Naive thymus-derived CD4-positive, alpha-beta T cell (primary cell): ENCODE data around the gene SCD5. TPM values are rescaled to one million over a fixed set of nuclear protein-coding genes. Genes with fewer than 3 reads are reported as not detected.

Experiments
- ATAC-seq: fragments of 150-1000 bp; cut with Tn5 transposase; 2 replicates; pipeline ENCODE4 v1.10.0; 2021; ENCODE audit warnings: mild to moderate bottlenecking, moderate library complexity
- CTCF ChIA-PET: fragments of 350-600 bp; sonication (Branson Sonifier 250); formaldehyde crosslinking; loops from one replicate; lab custom pipeline; 2021; ENCODE audit warnings: antibody characterized with exemption; lab: Charles Lee
- POLR2A ChIA-PET: fragments of 350-600 bp; sonication (Branson Sonifier 250); formaldehyde crosslinking; loops from one replicate; lab custom pipeline; 2021; ENCODE audit warnings: antibody characterized with exemption, inconsistent platforms; lab: Charles Lee
- DNase-seq, 9 donors: peaks; one replicate each; pipeline versions ENCODE4 v3.0.0 to v3.0.0-alpha.2; 2020 to 2022; ENCODE audit warnings: mixed read lengths in 1 of 9
- H3K27ac ChIP-seq: one replicate; pipeline ENCODE4 v1.7.0; 2013; ENCODE audit warnings: mild to moderate bottlenecking, low read depth, low read length, moderate library complexity
- H3K27me3 ChIP-seq, 2 donors: one replicate each; pipeline ENCODE4 v1.7.0; 2013; ENCODE audit warnings: low read length in 2 of 2, mild to moderate bottlenecking in 2 of 2, moderate library complexity in 2 of 2; ENCODE audit not compliant: control insufficient read depth in 2 of 2, insufficient read depth in 2 of 2
- H3K36me3 ChIP-seq, 3 experiments: 1 replicate in 2 of 3; 2 replicates in 1 of 3; pipeline ENCODE4 v1.7.0; 2013; ENCODE audit warnings: low read length in 3 of 3, mild to moderate bottlenecking in 3 of 3, moderate library complexity in 1 of 3; ENCODE audit not compliant: insufficient read depth in 3 of 3, control insufficient read depth in 2 of 3
- H3K4me1 ChIP-seq, 2 donors: one replicate each; pipeline ENCODE4 v1.7.0; 2013; ENCODE audit warnings: low read length in 2 of 2, mild to moderate bottlenecking in 2 of 2, moderate library complexity in 1 of 2; ENCODE audit not compliant: control insufficient read depth in 2 of 2, insufficient read depth in 2 of 2
- H3K4me3 ChIP-seq: 2 replicates; pipeline ENCODE4 v1.7.0; 2013; ENCODE audit warnings: mild to moderate bottlenecking, low read length
- H3K9me3 ChIP-seq, 3 experiments: 1 replicate in 2 of 3; 2 replicates in 1 of 3; pipeline ENCODE4 v1.7.0; 2013; ENCODE audit warnings: low read length in 3 of 3; ENCODE audit not compliant: control insufficient read depth in 2 of 3
- H3K27ac Mint-ChIP-seq, 9 donors: one replicate each; pipeline ENCODE4 v1.8.0; 2020 to 2022; ENCODE audit warnings: mixed read lengths in 9 of 9, mild to moderate bottlenecking in 8 of 9, moderate library complexity in 5 of 9, inconsistent platforms in 2 of 9
- H3K27me3 Mint-ChIP-seq, 5 donors: one replicate each; pipeline ENCODE4 v1.8.0; 2021 to 2022; ENCODE audit warnings: mixed read lengths in 5 of 5, mild to moderate bottlenecking in 1 of 5
- H3K36me3 Mint-ChIP-seq, 5 donors: one replicate each; pipeline ENCODE4 v1.8.0; 2020 to 2022; ENCODE audit warnings: mixed read lengths in 5 of 5, mild to moderate bottlenecking in 3 of 5, inconsistent platforms in 1 of 5
- H3K4me1 Mint-ChIP-seq, 7 donors: one replicate each; pipeline ENCODE4 v1.8.0; 2020 to 2022; ENCODE audit warnings: mixed read lengths in 7 of 7, mild to moderate bottlenecking in 3 of 7, inconsistent platforms in 1 of 7
- H3K4me3 Mint-ChIP-seq, 10 donors: one replicate each; pipeline ENCODE4 v1.8.0; 2020 to 2022; ENCODE audit warnings: mild to moderate bottlenecking in 10 of 10, mixed read lengths in 10 of 10, moderate library complexity in 6 of 10, inconsistent platforms in 2 of 10
- H3K9me3 Mint-ChIP-seq, 11 donors: one replicate each; pipeline ENCODE4 v1.8.0; 2020 to 2022; ENCODE audit warnings: mixed read lengths in 11 of 11, mild to moderate bottlenecking in 4 of 11, inconsistent platforms in 1 of 11, moderate library complexity in 1 of 11
- intact Hi-C, 2 donors: fragments of 100-400 bp; cut with micrococcal nuclease; formaldehyde crosslinking; loops; one replicate each; pipeline ENCODE4 v1.15.1; 2023
- polyA plus RNA-seq, 2 donors: library from polyadenylated mRNA; unstranded; fragments of 300-500 nt; fragmentation: Illumina TruSeq; gene quantifications; one replicate each; pipeline ENCODE4 v1.2.3, GENCODE V29; 2021
- total RNA-seq, 6 experiments: library from RNA in 5 of 6; stranded (reverse) in 5 of 6; gene quantifications; 1 replicate in 5 of 6; 2 replicates in 1 of 6; pipeline ENCODE4 v1.2.3 and lab custom pipeline; 2021 to 2026

SCD5 gene
- total and polyA plus RNA-seq, 7 experiments from 2014 or later = 0.13 to 1.5 (median 0.44) TPM; not detected in 4

DNA sequence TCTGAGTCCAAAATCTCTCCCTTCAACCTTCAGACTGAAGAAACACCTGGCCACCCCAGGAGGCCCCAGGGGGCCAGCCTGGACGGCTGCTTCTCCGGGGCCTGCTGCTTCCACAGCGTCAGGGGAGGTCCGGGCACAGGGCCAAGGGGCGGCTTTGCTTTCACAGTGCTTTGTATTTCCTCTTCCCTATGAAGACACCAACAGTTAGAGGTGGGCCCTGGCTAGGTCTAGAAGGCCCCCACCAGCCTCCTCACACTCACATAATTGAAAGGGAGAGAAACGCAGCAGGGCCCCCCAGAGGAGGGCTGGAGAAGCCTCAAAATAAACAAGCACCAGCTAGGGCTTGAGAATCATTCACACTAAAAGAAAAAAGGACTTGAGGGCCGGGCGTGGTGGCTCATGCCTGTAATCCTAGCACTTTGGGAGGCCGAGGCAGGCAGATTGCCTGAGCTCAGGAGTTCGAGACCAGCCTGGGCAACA, 17.8 kb downstream of the SCD5 start:
- Histone ChIP-seq H3K36me3 (no peaks in the 10 kb centered on the region), H3K9me3 (no peaks in the 10 kb centered on the region), H3K4me3 (no peak overlapping the region), H3K27ac (no peak overlapping the region), H3K27me3 (no peaks in the 10 kb centered on the region), H3K4me1 (no peaks in the 10 kb centered on the region)
- Mint-ChIP-seq H3K4me1 (no peaks in the 10 kb centered on the region), H3K4me3 (no peak overlapping the region), H3K27ac (no peak overlapping the region), H3K36me3 (no peaks in the 10 kb centered on the region), H3K9me3 (no peaks in the 10 kb centered on the region), H3K27me3 (peaks cover 0 to 18% (median 6%) of the 10 kb centered on the region in 5 donors)
- no peak for ATAC-seq
- DNase-seq = no peak
- POLR2A ChIA-PET = no interaction called here
- CTCF ChIA-PET = no interaction called here
- intact Hi-C loops = no loop called here

DNA sequence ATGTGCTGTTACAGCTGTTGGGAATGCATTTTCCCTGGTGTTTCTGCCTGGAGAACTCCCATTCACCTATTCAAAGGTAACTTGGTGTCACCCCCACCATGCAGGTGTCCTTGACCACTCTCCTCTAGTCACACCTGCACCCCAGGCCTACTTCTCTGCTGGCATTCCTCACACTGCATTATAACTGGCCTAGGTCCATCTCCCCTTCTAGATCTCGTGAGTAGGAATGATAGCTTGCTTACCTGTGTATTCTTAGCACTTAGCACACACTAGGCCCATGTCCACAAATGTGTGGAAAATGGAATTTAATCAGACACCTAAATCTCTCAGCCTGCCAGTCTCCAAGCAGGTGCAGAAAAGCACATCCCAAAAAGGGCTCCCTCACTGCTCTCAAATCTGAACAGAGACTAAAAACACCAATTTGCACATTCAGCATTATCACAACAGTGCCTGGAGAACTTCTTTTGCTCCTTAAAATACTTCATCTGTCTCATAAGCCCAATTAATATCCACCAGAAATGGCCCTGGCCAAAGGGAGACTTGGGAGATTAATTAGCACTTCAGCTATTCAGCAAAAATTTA, 18.3 kb downstream of the SCD5 start:
- DNase-seq = no peak
- intact Hi-C loops = no loop called here
- ATAC-seq = no peak

DNA sequence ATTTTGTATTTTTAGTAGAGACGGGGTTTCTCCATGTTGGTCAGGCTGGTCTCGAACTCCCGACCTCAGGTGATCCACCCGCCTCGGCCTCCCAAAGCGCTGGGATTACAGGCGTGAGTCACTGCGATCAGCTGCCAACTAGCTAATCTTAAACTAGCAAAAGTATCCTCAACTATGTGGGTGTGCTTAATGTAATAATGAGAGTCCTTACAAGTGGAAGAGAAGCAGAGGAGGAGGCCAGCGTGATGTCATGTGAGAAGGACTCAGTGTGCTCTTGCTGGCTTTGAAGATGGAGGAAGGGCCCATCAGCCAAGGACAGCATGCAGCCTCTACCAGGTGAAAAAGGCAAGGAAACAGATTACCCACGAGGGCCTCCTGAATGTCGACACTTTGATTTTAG, 19.6 kb downstream of the SCD5 start:
- Mint-ChIP-seq H3K36me3 (no peaks in the 10 kb centered on the region), H3K4me1 (no peaks in the 10 kb centered on the region), H3K27me3 (peaks cover 0 to 9% (median 0%) of the 10 kb centered on the region in 5 donors), H3K9me3 (no peaks in the 10 kb centered on the region), H3K4me3 (no peak overlapping the region), H3K27ac (no peak overlapping the region)
- H3K4me3 ChIP-seq = no peak overlapping the region
- no peaks in the 10 kb centered on the region for H3K4me1 ChIP-seq
- POLR2A ChIA-PET = no interaction called here
- H3K9me3 ChIP-seq = no peaks in the 10 kb centered on the region
- ATAC-seq = no peak
- H3K27ac ChIP-seq = no peak overlapping the region
- intact Hi-C loops = no loop called here
- DNase-seq = no peak
- CTCF ChIA-PET = no interaction called here
- no peaks in the 10 kb centered on the region for H3K36me3 ChIP-seq
- H3K27me3 ChIP-seq = no peaks in the 10 kb centered on the region

More for the DNA sequence above, 18.3 kb downstream of the SCD5 start:
- Histone ChIP-seq H3K4me3 (no peak overlapping the region), H3K9me3 (no peaks in the 10 kb centered on the region), H3K4me1 (no peaks in the 10 kb centered on the region), H3K36me3 (no peaks in the 10 kb centered on the region), H3K27me3 (no peaks in the 10 kb centered on the region), H3K27ac (no peak overlapping the region)
- Mint-ChIP-seq H3K27ac (no peak overlapping the region), H3K4me3 (no peak overlapping the region), H3K9me3 (no peaks in the 10 kb centered on the region), H3K36me3 (no peaks in the 10 kb centered on the region), H3K27me3 (peaks cover 0 to 14% (median 5%) of the 10 kb centered on the region in 5 donors), H3K4me1 (no peaks in the 10 kb centered on the region)
- ChIA-PET CTCF (no interaction called here), POLR2A (no interaction called here)

DNA sequence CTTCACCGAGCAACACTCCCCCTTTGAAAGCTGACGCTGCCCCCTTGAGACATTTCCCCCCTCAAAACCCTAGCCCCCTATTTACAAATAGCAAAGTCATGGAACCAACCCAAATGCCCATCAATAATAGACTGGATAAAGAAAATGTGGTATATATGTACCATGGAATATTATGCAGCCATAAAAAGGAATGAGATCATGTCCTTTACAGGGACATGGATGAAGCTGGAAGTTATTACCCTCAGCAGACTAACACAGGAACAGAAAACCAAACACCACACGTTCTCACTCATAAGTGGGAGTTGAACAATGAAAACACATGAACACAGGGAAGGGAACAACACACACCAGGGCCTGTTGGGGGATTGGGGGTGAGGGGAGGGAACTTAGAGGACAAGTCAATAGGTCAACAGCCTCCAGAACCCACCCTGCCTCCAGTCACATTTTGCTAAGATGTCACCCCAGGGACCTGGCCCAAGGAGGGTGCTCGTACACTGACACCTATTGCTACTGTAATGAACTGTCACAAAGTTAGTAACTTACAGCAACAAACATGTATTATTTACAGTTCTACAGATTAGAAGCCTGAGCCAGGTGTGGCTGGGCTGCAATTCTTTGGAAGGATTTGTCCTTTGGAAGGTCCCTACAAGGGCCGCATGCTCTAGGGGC, 20.6 kb downstream of the SCD5 start:
- POLR2A ChIA-PET = no interaction called here
- no peak for DNase-seq
- H3K27ac ChIP-seq = no peak overlapping the region
- peaks cover 0 to 6% (median 4%) of the 10 kb centered on the region in 5 donors for H3K27me3 Mint-ChIP-seq
- H3K36me3 Mint-ChIP-seq = no peaks in the 10 kb centered on the region
- H3K27me3 ChIP-seq = no peaks in the 10 kb centered on the region
- no peaks in the 10 kb centered on the region for H3K4me1 ChIP-seq
- no peaks in the 10 kb centered on the region for H3K4me1 Mint-ChIP-seq
- CTCF ChIA-PET = no interaction called here
- no peaks in the 10 kb centered on the region for H3K36me3 ChIP-seq
- no peaks in the 10 kb centered on the region for H3K9me3 ChIP-seq
- no peaks in the 10 kb centered on the region for H3K9me3 Mint-ChIP-seq
- intact Hi-C loops = no loop called here
- no peak overlapping the region for H3K27ac Mint-ChIP-seq
- H3K4me3 Mint-ChIP-seq = no peak overlapping the region
- ATAC-seq = no peak
- no peak overlapping the region for H3K4me3 ChIP-seq

DNA sequence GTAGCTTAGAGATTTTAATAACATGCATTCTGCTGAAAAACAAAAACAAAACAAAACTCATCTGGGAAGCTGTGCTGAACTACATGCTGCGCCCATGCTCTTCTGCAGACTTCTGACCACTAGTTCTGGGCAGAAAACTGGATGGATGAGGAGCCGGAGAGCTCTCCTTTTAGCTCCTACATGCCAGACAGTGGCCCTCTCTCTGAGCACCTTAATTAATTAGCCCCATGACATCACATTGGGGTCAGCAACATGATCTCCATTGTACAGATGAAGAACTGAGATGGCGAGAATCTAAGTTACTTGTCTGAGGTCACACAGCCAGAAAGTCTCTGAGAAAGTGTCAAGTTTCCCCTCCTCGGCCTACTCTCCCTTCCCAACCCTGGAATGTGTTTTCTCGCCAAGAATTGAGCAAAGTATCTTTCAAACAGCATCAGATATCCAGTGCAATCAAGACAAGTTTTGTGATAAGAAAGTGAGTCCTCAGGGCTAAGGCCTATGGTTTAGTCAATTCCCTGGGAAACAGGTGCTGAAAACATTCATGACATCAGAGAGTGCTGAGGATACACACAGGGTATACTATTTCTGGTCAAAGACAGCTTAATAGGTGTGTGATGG, 21.6 kb downstream of the SCD5 start:
- intact Hi-C loops = no loop called here
- DNase-seq = no peak
- Histone ChIP-seq H3K36me3 (no peaks in the 10 kb centered on the region), H3K9me3 (no peaks in the 10 kb centered on the region), H3K4me3 (no peak overlapping the region), H3K27me3 (no peaks in the 10 kb centered on the region), H3K4me1 (no peaks in the 10 kb centered on the region), H3K27ac (no peak overlapping the region)
- Mint-ChIP-seq H3K36me3 (no peaks in the 10 kb centered on the region), H3K9me3 (no peaks in the 10 kb centered on the region), H3K27me3 (peaks cover 0 to 9% (median 4%) of the 10 kb centered on the region in 5 donors), H3K4me3 (no peak overlapping the region), H3K4me1 (no peaks in the 10 kb centered on the region), H3K27ac (no peak overlapping the region)
- POLR2A ChIA-PET = no interaction called here
- ATAC-seq = no peak
- CTCF ChIA-PET = no interaction called here

DNA sequence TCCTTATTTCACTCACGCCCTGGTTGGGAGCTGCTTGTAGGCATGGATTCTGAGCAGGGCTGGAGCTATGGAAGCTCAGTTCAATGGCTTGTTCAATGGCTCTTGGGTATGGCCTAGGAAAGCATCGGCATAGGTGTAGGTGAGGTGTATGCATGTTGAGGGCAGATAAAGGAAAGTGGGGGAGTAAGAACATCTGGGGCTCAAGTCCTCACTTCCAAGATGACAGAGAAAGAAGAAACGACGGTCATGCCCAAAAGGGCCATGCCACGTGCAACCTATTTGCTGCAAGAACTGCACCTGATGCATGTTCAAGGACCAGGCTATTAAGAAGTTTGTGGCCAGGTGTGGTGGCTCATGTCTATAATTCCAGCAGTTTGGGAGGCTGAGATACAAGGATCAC, 23.4 kb downstream of the SCD5 start:
- Mint-ChIP-seq H3K9me3 (peaks cover 0 to under 1% (median 0%) of the 10 kb centered on the region in 11 donors), H3K27me3 (peaks cover 0 to 14% (median 6%) of the 10 kb centered on the region in 5 donors), H3K36me3 (no peaks in the 10 kb centered on the region), H3K4me3 (no peak overlapping the region), H3K27ac (no peak overlapping the region), H3K4me1 (no peaks in the 10 kb centered on the region)
- no peaks in the 10 kb centered on the region for H3K4me1 ChIP-seq
- no peak for DNase-seq
- H3K4me3 ChIP-seq = no peak overlapping the region
- ATAC-seq = no peak
- intact Hi-C loops = no loop called here
- CTCF ChIA-PET = no interaction called here
- H3K9me3 ChIP-seq = no peaks in the 10 kb centered on the region
- no peaks in the 10 kb centered on the region for H3K27me3 ChIP-seq
- no peaks in the 10 kb centered on the region for H3K36me3 ChIP-seq
- POLR2A ChIA-PET = no interaction called here
- no peak overlapping the region for H3K27ac ChIP-seq
